Measurements from ENCODE around the gene INHBE. TPM values are rescaled to one million over a fixed set of nuclear protein-coding genes. Genes with fewer than 3 reads are reported as not detected.

Gene INHBE
- total RNA-seq, 1 donor from 2014 or later: 1.2 TPM

GRCh38 chr12:57429473-57430111 lies 25.5 kb upstream of the INHBE start:
- H3K9me3 Mint-ChIP-seq (ENCODE audit: low read depth): no peaks in the 10 kb centered on the region
- peaks cover 3% of the 10 kb centered on the region for H3K36me3 Mint-ChIP-seq (ENCODE audit: insufficient read depth)
- H3K4me3 Mint-ChIP-seq (ENCODE audit: low read depth): peak overlapping the region; percentile 95
- H3K4me1 Mint-ChIP-seq (ENCODE audit: low read depth): peaks cover 23% of the 10 kb centered on the region
- no peak for TF ChIP-seq CTCF (IDR thresholded peaks at IDR 0.05; ENCODE audit: unreplicated experiment)
- H3K27ac Mint-ChIP-seq: peak overlapping the region; percentile 97
- H3K27me3 Mint-ChIP-seq: no peaks in the 10 kb centered on the region
- no peak for DNase-seq (ENCODE audit: low spot score, unreplicated experiment)

- Mint-ChIP-seq H3K27ac (peak overlapping the region; percentile 98), H3K4me1 (ENCODE audit: low read depth) (peaks cover 25% of the 10 kb centered on the region), H3K9me3 (ENCODE audit: low read depth) (no peaks in the 10 kb centered on the region), H3K36me3 (ENCODE audit: insufficient read depth) (peaks cover 2% of the 10 kb centered on the region), H3K27me3 (peaks cover 1% of the 10 kb centered on the region), H3K4me3 (ENCODE audit: low read depth) (peak overlapping the region; percentile 95)
- peak; percentile 49 for DNase-seq (ENCODE audit: low spot score, unreplicated experiment)
- TF ChIP-seq CTCF (IDR thresholded peaks at IDR 0.05; ENCODE audit: unreplicated experiment): peak; percentile 41
Measured at GRCh38 chr12:57430112-57430930, 24.8 kb upstream of the INHBE start.

- peak within 1 kb of the TSS; percentile 95 for H3K4me3 Mint-ChIP-seq (ENCODE audit: low read depth)
- no peaks in the 10 kb centered on the region for H3K36me3 Mint-ChIP-seq (ENCODE audit: insufficient read depth)
- H3K27ac Mint-ChIP-seq: peak within 1 kb of the TSS; percentile 98
- peak; percentile 90 for DNase-seq (ENCODE audit: low spot score, unreplicated experiment)
- H3K9me3 Mint-ChIP-seq (ENCODE audit: low read depth): no peaks in the 10 kb centered on the region
- H3K4me1 Mint-ChIP-seq (ENCODE audit: low read depth): peaks cover 27% of the 10 kb centered on the region
- H3K27me3 Mint-ChIP-seq: peaks cover 3% of the 10 kb centered on the region
- TF ChIP-seq CTCF (IDR thresholded peaks at IDR 0.05; ENCODE audit: unreplicated experiment): no peak
Measured at GRCh38 chr12:57430931-57431566, 24.1 kb upstream of the INHBE start, which contains the start of gene R3HDM2. Gene R3HDM2 (minus strand): TSS chr12:57431043. CDS start chr12:57310428, 120,615 bp downstream.

DNA sequence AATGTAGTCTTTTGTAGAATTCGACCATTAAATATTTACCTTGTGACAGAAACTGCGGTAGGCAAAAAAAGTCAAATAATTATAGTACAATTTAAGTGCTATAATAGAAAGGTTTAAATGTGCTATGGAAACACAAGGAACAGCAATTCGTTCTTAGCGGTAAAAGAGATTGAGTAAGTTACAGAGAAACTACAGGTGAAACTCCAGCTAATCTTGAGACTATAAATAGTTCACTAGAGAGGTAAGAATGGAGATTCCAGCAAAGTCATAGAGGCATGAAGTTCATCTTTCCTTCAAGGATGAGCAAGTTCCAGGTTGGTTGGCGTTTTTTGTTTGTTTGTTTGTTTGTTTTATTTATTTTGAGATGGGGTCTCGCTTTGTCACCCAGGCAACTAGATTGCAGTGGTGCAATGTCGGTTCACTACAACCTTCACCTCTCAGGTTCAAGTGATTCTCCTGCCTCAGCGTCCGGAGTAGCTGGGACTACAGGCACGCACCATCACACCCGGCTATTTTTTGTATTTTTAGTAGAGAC lies 23.4 kb upstream of the INHBE start:
- no peak for TF ChIP-seq CTCF (IDR thresholded peaks at IDR 0.05; ENCODE audit: unreplicated experiment)
- Mint-ChIP-seq H3K27me3 (peaks cover 3% of the 10 kb centered on the region), H3K4me1 (ENCODE audit: low read depth) (peaks cover 27% of the 10 kb centered on the region)

DNA sequence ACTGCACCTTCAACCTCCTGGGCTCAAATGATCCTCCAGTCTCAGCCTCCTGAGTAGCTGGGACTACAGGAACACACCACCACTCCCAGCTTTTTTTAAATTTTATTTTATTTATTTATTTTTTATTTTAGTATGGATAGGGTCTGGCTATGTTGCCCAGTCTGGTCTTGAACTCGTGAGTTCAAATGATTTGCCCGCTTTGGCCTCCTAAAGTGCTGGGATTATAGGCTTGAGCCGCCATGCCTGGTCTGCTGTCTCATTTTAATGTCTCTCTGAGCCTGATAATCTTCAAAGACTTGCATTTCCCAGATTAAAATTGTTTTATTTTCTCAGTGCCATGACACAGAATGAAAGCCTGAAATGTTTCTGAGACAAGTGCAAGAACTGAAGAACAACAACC lies 21.7 kb upstream of the INHBE start:
- H3K4me1 Mint-ChIP-seq (ENCODE audit: low read depth): peaks cover 27% of the 10 kb centered on the region
- no peak overlapping the region for H3K4me3 Mint-ChIP-seq (ENCODE audit: low read depth)
- peaks cover 3% of the 10 kb centered on the region for H3K27me3 Mint-ChIP-seq
- H3K36me3 Mint-ChIP-seq (ENCODE audit: insufficient read depth): no peaks in the 10 kb centered on the region
- DNase-seq (ENCODE audit: low spot score, unreplicated experiment): no peak
- no peak overlapping the region for H3K27ac Mint-ChIP-seq
- no peak for TF ChIP-seq CTCF (IDR thresholded peaks at IDR 0.05; ENCODE audit: unreplicated experiment)
- H3K9me3 Mint-ChIP-seq (ENCODE audit: low read depth): no peaks in the 10 kb centered on the region

More for the DNA sequence above, 23.4 kb upstream of the INHBE start:
- peak overlapping the region; percentile 87 for H3K4me3 Mint-ChIP-seq (ENCODE audit: low read depth)
- no peaks in the 10 kb centered on the region for H3K9me3 Mint-ChIP-seq (ENCODE audit: low read depth)
- peak overlapping the region; percentile 98 for H3K27ac Mint-ChIP-seq
- no peaks in the 10 kb centered on the region for H3K36me3 Mint-ChIP-seq (ENCODE audit: insufficient read depth)
- no peak for DNase-seq (ENCODE audit: low spot score, unreplicated experiment)
